HEK293T (cell line): Measurements from ENCODE around the gene VSTM2B.
"Not testable (repeated sequence)": the region's sequence is repeated elsewhere in the genome, so short reads cannot be mapped to it uniquely, and the experiment has no call there.

Experiments used
- CTCF ChIA-PET: fragments of 350-600 bp; formaldehyde crosslinking; extraction: SDS; loops from one replicate; lab custom pipeline; 2021; ENCODE audit warnings: antibody characterized with exemption, inconsistent platforms; lab: Yijun Ruan, JAX
- POLR2A ChIA-PET: fragments of 350-600 bp; formaldehyde crosslinking; extraction: SDS; loops from one replicate; lab custom pipeline; 2020; ENCODE audit warnings: antibody characterized with exemption, inconsistent platforms; lab: Yijun Ruan, JAX
- DNase-seq: peaks from one replicate; pipeline ENCODE4 v3.0.0; 2012; ENCODE audit warnings: mixed read lengths; ENCODE audit errors: extremely low spot score
- ARNT ChIP-seq: fragments of 450-650 bp; IDR thresholded peaks from 2 replicates; pipeline ENCODE4 v1.6.1; 2017; ENCODE audit warnings: mild to moderate bottlenecking
- BHLHE40 ChIP-seq: fragments of 450-650 bp; IDR thresholded peaks from 2 replicates; pipeline ENCODE4 v1.6.1; 2016; ENCODE audit warnings: mild to moderate bottlenecking, moderate library complexity, borderline replicate concordance
- CTBP1 ChIP-seq: fragments of 450-650 bp; IDR thresholded peaks from 2 replicates; pipeline ENCODE4 v1.6.1; 2016; ENCODE audit warnings: borderline replicate concordance
- ELF4 ChIP-seq: fragments of 450-650 bp; IDR thresholded peaks from 2 replicates; pipeline ENCODE4 v1.6.1; 2017; ENCODE audit warnings: antibody characterized with exemption
- FOXA1 ChIP-seq: fragments of 450-650 bp; IDR thresholded peaks from 2 replicates; pipeline ENCODE4 v1.6.1; 2016; ENCODE audit warnings: mild to moderate bottlenecking
- FOXK2 ChIP-seq: fragments of 450-650 bp; IDR thresholded peaks from 2 replicates; pipeline ENCODE4 v1.6.1; 2016; ENCODE audit warnings: mild to moderate bottlenecking
- FOXM1 ChIP-seq: fragments of 450-650 bp; IDR thresholded peaks from 2 replicates; pipeline ENCODE4 v1.6.1; 2017; ENCODE audit warnings: mild to moderate bottlenecking, borderline replicate concordance
- HDGF ChIP-seq: fragments of 450-650 bp; IDR thresholded peaks from 2 replicates; pipeline ENCODE4 v1.6.1; 2017; ENCODE audit warnings: antibody characterized with exemption, borderline replicate concordance
- L3MBTL2 ChIP-seq: fragments of 450-650 bp; conservative IDR thresholded peaks from 2 replicates; pipeline ENCODE4 v1.6.1; 2016; ENCODE audit warnings: mild to moderate bottlenecking
- LEF1 ChIP-seq: fragments of 450-650 bp; IDR thresholded peaks from 2 replicates; pipeline ENCODE4 v1.6.1; 2017; ENCODE audit warnings: mild to moderate bottlenecking, borderline replicate concordance
- NFRKB ChIP-seq: fragments of 450-650 bp; IDR thresholded peaks from 2 replicates; pipeline ENCODE4 v1.6.1; 2016; ENCODE audit warnings: mild to moderate bottlenecking, moderate library complexity
- SP1 ChIP-seq: fragments of 450-650 bp; IDR thresholded peaks from 2 replicates; pipeline ENCODE4 v1.6.1; 2017
- SUZ12 ChIP-seq: fragments of 450-650 bp; IDR thresholded peaks from 2 replicates; pipeline ENCODE4 v1.6.1; 2016; ENCODE audit warnings: mild to moderate bottlenecking
- TARDBP ChIP-seq: fragments of 450-650 bp; IDR thresholded peaks from 2 replicates; pipeline ENCODE4 v1.6.1; 2016
- ZNF384 ChIP-seq: fragments of 450-650 bp; IDR thresholded peaks from 2 replicates; pipeline ENCODE4 v1.6.1; 2016
- TF ChIP-seq, protein P1 (sequence below): fragments of 450-650 bp; IDR thresholded peaks from 2 replicates; pipeline ENCODE4 v1.6.1; 2016

The VSTM2B gene

DNA sequence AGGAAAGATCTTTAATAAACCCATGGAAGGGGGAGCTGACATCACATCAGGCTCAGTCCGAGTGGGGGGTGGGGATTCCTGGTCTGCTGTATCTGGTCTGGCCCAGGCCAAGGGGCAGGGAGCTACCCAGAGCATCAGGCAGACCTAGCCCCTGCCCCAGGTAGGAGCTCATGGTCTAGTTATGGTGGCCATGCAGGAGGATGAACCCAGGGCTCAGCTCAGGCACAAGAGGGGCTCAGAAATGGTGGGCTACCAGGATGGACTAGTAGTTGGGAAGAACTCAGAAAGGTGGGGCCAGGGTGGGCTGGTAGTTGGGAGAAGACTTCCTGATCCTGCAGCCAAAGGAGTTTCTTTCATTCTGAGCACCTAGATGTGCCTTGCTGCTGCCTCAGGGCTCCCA lies 14.3 kb downstream of the VSTM2B start:
- ChIA-PET CTCF (interaction anchor here (1.9 kb wide), 1 partner anchor 12 kb away, joined by 6 read pairs; no protein-coding TSS in a partner anchor), POLR2A (no interaction called here)
- no peak for TF ChIP-seq NFRKB
- no peak for DNase-seq

DNA sequence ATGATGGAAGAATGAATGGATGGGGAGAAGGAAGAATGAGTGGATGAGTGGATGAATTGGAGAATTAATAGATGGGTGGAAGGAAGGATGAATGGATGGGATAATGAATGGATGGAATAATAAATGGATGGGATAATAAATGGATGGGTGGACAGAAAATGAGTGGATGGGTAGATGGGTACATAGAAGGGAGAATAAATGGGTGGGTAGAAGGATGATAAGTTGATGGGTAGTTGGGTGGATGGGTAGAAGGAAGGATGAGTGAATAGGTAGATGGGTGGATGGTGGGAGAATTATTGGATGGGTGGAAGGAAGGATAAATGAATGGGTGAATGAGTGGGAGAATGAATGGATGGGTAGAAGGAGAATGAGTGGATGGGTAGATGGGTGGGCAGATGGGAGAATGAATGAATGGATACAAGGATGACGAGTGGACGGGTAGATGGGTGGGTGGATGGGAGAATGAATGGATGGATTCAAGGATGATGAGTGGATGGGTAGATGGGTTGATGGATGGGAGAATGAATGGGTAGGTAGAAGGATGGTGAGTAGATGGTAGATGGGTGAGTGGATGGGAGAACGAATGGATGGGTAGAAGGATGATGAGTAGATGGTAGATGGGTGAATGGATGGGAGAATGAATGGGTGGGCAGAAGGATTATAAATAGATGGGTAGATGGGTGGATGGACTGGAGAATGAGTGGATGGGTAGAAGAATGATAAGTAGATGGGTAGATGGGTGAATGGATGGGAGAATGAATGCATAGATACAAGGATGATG lies 15.9 kb downstream of the VSTM2B start:
- DNase-seq: no peak
- POLR2A ChIA-PET: no interaction called here
- CTCF ChIA-PET: no interaction called here
- TF ChIP-seq, protein P1, sequence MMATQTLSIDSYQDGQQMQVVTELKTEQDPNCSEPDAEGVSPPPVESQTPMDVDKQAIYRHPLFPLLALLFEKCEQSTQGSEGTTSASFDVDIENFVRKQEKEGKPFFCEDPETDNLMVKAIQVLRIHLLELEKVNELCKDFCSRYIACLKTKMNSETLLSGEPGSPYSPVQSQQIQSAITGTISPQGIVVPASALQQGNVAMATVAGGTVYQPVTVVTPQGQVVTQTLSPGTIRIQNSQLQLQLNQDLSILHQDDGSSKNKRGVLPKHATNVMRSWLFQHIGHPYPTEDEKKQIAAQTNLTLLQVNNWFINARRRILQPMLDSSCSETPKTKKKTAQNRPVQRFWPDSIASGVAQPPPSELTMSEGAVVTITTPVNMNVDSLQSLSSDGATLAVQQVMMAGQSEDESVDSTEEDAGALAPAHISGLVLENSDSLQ: no peak
- no peak for TF ChIP-seq SUZ12
- TF ChIP-seq FOXK2: no peak
- no peak for TF ChIP-seq NFRKB
- TF ChIP-seq CTBP1: no peak
- no peak for TF ChIP-seq SP1
- no peak for TF ChIP-seq FOXA1
- TF ChIP-seq L3MBTL2: no peak
- no peak for TF ChIP-seq ELF4
- TF ChIP-seq FOXM1: no peak
- no peak for TF ChIP-seq HDGF
- no peak for TF ChIP-seq TARDBP
- no peak for TF ChIP-seq LEF1
- no peak for TF ChIP-seq ARNT
- TF ChIP-seq BHLHE40: no peak
- TF ChIP-seq ZNF384: no peak

DNA sequence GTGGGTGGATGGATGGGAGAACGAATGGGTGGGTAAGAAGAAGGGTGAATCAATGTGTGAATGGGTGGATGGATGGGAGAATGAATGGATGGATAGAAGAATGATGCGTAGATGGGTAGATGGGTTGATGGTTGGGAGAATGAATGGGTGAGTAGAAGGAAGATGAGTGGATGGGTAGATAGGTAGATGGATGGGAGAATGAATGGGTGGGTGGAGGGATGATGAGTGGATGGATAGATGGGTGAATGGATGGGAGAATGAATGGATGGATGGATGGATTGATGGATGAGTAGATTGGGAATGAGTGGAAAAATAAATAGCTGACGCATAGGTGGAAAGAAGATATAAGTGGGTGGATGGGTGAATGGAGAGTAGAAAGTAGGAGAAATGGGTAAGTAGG lies 16.5 kb downstream of the VSTM2B start:
- CTCF ChIA-PET: no interaction called here
- DNase-seq: no peak
- POLR2A ChIA-PET: no interaction called here
- TF ChIP-seq ZNF384: no peak

DNA sequence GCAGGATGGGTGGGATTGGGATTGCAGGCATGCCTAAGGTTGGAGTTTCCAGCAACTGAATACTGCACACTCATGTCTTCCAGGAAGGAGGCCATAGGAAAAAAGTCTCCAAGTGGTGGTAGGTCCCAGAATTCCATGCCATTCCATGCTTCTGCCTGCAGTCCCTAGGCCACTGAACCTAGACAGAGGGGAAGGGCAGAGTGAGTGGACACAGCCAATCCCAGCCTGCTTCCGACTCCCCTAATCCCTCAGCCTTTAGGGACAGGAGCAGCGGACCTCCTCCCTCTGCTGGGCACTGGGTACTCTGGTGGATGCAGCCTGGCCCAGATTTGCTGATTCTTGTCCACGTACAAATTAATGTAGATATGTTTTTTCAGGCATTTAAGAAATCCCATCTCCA lies 17.0 kb downstream of the VSTM2B start:
- TF ChIP-seq ELF4 (no peak), HDGF (no peak), NFRKB (no peak), LEF1 (no peak), SUZ12 (no peak), FOXA1 (no peak), TARDBP (no peak)
- POLR2A ChIA-PET: no interaction called here
- CTCF ChIA-PET: no interaction called here
- no peak for DNase-seq

DNA sequence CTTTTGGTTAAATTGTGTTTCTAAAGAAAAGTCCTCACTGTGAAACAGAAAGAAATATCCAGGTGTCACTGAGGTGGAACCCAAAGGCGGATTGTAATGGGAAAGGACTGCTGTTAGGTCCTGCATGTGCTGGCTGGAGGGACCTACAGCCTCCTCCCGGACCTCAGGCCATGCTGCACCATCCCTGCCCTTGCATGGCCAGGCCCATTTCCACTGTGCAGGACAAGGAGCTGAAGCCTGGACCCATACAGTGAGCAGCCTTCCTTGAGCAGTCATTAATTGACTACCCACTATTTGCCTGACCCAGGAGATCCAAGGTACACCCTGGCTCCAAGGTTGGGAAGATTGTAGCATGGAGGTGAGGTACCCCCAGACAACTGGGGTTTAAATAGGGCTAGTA lies 17.6 kb downstream of the VSTM2B start:
- POLR2A ChIA-PET: no interaction called here
- CTCF ChIA-PET: no interaction called here
- TF ChIP-seq ARNT (no peak), LEF1 (no peak), HDGF (no peak), CTBP1 (no peak), BHLHE40 (no peak), FOXK2 (no peak), SUZ12 (no peak), FOXA1 (no peak), SP1 (no peak), FOXM1 (no peak), L3MBTL2 (no peak), ZNF384 (no peak), ELF4 (no peak), TARDBP (no peak)
- no peak for DNase-seq

DNA sequence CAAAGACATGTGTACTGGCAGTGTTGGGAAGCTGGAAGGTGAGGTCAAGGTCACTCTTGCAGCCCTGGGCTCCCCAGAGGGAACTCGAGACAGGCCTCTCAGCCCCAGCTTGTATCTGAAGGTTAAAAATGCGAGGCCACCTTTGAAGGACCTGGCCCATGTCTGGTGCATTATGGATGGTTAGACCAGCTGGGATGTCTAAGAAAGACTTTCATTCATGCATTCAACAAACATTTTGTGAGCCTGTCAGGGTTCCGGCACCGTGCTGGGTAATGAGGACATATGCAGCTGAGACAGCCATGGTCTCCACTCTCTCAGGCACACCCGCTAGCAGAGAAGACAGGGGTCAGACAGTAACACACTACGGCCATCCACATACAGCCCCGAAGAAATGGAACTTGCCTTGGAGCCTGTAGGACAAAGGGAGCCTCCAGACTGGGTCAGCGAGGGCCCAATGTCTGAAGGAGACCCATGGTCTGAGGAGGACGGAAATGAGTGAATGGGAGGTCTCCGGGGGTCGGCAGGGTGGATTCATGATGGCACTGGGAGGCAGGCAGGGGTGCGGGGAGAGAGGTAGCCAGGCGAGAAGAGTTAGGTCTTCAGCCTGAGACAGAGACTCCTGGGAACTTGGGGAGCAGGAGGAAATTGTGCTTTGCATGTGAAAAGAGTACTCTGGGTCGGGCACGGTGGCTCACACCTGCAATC lies 19.0 kb downstream of the VSTM2B start:
- TF ChIP-seq L3MBTL2 (no peak), ARNT (no peak), CTBP1 (no peak), BHLHE40 (no peak), ZNF384 (no peak), FOXM1 (no peak), FOXK2 (no peak), ELF4 (no peak), SUZ12 (no peak), TARDBP (no peak), HDGF (no peak), FOXA1 (no peak), SP1 (no peak), NFRKB (no peak), LEF1 (no peak)
- TF ChIP-seq, protein P1: no peak
- POLR2A ChIA-PET: no interaction called here
- no peak for DNase-seq
- CTCF ChIA-PET: no interaction called here

DNA sequence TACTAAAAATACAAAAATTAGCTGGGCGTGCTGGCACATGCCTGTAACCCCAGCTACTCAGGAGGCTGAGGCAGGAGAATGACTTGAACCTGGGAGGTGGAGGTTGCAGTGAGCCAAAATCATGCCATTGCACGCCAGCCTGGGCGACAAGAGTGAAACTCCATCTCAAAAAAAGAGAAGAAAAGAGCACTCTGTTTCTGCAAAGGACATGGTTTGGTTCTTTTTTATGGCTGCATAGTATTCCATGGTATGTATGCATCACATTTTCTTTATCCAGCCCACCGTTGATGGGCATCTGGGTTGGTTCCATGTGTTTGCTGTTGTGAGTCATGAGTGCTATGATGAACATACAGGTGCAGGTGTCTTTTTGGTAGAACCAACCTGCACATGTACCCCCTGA lies 19.7 kb downstream of the VSTM2B start:
- CTCF ChIA-PET: interaction anchor here (1.3 kb wide), 1 partner anchor 17 kb away, joined by 4 read pairs; no protein-coding TSS in a partner anchor
- POLR2A ChIA-PET, DNase-seq: not testable (repeated sequence)
